Dermis blood vessel endothelial cell (primary cell): Measurements from ENCODE around the gene F8. TPM values are rescaled to one million over a fixed set of nuclear protein-coding genes. Genes with fewer than 3 reads are reported as not detected.
"Not testable (repeated sequence)": the region's sequence is repeated elsewhere in the genome, so short reads cannot be mapped to it uniquely, and the experiment has no call there.

Source experiments
- DNase-seq: peaks from one replicate; pipeline ENCODE4 v3.0.0; 2010
- total RNA-seq: library from RNA; depleted of rRNA; stranded (reverse); fragments of >200 nt; gene quantifications from 2 replicates; pipeline ENCODE4 v1.2.3, GENCODE V29; 2014

F8 gene
- total RNA-seq, 1 donor from 2014 or later: 19.1 TPM

GRCh38 chrX:154868522-154868921 is 154.0 kb downstream of the F8 start:
- DNase-seq: not testable (repeated sequence)

- no peak for DNase-seq
Observed at GRCh38 chrX:154855256-154855655, 167.3 kb downstream of the F8 start.

GRCh38 chrX:154850957-154851611 is 171.4 kb downstream of the F8 start:
- DNase-seq: no peak

- DNase-seq: peak; percentile 73
Observed at GRCh38 chrX:154840856-154841255, 181.7 kb downstream of the F8 start.

DNA sequence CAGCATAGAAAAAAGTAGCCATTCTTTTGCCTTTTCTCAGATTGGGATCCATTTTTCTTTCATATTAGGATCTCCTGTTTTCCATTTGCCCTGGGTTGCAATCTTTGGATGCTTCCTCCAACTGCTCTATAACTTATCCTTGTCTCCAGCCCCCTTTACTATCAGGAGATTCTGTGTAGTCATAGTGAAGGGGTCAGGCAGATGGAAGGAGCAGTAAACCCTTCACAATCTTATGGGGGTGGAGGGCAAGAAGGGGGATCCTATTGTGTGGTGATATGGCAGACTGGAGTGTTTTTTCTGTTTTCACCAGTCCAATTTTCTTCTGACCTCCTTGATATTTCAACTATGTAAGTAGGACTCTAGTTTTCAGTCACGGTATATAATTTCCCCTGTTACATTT is 186.4 kb downstream of the F8 start:
- no peak for DNase-seq

DNA sequence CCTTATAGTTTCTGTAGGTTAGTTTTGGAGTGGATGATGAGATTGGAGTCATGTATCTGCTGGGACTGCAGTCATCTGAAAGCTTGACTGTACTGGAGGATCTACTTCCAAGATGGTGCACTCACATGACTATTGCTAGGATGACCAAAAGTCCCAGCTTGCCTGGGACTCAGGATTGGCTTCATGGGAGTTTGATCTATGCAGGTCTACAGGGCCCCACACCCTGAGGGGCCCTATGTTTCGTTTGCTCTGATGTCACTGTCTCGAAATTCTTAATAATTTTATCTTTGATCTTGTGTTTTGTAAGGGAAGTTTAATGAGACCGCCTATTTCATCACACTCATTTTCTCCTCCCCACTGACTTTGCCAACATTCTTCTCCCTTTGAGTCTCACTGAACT is 188.0 kb downstream of the F8 start, which contains the start of gene SMIM9:
Gene SMIM9 (minus strand): TSS at position 101 of the 400 bp plus-strand sequence. CDS start 3,806 bp downstream, outside the sequence.
- no peak for DNase-seq

DNA sequence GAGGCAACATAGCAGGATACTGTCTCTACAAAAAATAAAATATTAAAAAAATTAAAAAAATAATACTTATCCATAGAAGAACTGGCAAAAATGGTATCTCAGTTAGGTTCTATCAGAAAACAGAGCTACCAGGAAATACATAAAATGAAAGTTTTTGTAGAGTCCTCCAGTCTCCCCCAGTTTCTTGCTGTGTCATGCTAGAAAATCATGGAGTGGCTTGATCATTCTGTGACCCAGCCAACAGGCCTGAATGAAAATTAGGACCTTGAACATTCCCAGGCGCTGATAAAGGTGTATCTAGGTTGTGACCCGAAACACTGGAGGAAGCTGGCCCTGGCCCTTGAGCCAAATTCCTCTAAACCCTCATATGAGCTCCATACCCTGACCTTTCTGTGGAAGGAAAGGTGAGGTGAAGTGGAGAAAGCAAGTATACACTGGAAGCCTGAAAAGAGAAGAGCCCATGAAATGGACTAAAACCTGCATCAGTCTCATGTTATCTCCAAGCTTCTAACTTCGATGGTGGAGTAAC is 188.7 kb downstream of the F8 start:
- no peak for DNase-seq

DNA sequence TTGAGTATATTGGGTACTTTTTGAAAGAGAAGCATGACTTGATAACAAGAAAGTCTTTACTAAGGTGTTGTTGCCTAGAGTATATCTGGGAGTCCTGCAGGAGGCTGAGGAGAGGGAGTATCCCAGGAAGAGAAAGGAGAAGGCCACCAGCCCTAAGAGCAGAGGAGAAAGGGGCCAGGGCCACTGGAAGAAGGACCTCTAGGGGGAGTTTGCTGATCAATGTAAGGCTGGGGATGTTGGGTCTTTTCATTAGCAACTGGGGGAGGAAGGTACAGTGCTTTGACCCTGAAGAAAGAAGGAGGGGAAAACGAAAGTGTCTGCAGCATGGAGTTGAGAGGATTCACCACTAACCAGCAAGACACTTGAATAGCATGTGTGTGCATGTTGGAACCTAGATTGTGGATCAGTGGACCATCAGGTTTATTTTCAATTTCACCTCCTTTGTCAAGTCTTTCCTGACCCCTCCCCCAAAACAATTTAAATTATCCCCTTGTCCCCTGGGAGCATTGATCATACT is 192.5 kb downstream of the F8 start:
- no peak for DNase-seq

DNA sequence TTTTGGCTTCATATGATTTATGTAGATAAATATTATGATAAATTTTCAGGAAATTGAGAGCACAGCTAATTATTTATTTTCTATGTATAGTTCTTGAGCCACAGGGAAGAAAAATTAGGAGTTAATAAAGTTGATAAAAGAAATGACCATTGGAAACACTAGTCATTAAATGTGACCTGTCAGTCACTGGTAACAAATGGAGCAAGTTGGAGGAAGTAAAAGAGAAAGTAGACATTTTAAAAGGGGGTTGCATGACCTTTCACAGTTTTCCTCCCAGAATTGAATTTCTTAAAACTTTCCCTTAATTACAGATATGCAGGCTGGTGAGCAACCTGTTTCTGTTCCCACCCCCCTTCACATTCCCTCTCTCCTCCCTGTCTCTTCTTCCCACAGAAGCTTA is 193.4 kb downstream of the F8 start:
- no peak for DNase-seq

DNA sequence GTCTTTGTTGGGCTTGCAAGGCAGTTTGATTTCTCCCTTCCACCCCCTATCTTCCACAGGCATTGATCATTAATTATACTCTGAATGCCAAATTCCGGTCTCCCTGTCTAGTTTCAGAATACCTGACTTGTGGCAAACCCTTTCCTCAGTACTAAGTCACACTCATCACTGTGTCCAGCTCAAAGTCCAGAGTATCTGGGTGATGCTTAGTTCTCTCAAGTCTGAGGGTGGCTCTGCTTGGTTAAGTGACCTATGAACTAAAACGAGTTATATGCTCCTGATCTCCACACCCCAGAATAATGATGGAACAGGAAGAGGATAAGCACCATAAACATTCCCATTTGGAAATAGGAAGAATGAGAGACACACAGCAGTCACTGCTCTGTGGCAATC is 194.5 kb downstream of the F8 start:
- no peak for DNase-seq

- no peak for DNase-seq
Observed at GRCh38 chrX:154827194-154828015, 195.1 kb downstream of the F8 start.

DNA sequence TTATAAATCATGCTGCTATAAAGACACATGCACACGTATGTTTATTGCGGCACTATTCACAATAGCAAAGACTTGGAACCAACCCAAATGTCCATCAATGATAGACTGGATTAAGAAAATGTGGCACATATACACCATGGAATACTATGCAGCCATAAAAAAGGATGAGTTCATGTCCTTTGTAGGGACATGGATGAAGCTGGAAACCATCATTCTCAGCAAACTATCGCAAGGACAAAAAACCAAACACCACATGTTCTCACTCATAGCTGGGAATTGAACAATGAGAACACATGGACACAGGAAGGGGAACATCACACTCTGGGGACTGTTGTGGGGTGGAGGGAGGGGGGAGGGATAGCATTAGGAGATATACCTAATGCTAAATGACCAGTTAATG is 196.9 kb downstream of the F8 start:
- DNase-seq: not testable (repeated sequence)

GRCh38 chrX:154824638-154825037 is 197.9 kb downstream of the F8 start:
- DNase-seq: no peak

- DNase-seq: no peak
Observed at GRCh38 chrX:154822029-154822428, 200.5 kb downstream of the F8 start.

GRCh38 chrX:154821523-154821922 is 201.0 kb downstream of the F8 start:
- no peak for DNase-seq

DNA sequence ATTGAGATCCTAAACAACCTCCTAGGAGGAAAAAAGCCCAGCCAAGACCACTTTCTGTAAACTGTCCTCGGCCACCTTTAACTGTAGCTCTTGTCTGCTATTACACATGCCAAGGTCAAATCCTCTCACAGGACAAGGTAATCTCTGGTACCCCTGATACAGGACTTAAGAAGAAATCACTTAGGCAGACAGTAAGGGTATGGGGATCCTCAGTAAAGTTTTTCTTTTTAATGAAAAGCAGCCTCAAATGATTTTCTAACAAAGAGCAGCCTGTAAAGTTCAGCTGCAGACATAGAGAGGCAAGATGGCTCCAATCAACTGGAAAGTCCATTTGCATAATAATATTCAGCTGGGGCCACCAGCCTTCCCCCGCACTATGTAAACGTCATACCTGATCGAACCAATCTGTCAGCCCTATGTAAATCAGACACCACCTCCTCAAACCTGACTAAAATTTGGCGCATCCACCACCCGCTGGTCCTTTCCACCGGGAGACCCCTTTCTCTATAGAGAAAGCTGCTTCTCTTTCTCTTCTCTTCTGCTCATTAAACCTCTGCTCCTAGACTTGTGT is 202.7 kb downstream of the F8 start:
- no peak for DNase-seq

DNA sequence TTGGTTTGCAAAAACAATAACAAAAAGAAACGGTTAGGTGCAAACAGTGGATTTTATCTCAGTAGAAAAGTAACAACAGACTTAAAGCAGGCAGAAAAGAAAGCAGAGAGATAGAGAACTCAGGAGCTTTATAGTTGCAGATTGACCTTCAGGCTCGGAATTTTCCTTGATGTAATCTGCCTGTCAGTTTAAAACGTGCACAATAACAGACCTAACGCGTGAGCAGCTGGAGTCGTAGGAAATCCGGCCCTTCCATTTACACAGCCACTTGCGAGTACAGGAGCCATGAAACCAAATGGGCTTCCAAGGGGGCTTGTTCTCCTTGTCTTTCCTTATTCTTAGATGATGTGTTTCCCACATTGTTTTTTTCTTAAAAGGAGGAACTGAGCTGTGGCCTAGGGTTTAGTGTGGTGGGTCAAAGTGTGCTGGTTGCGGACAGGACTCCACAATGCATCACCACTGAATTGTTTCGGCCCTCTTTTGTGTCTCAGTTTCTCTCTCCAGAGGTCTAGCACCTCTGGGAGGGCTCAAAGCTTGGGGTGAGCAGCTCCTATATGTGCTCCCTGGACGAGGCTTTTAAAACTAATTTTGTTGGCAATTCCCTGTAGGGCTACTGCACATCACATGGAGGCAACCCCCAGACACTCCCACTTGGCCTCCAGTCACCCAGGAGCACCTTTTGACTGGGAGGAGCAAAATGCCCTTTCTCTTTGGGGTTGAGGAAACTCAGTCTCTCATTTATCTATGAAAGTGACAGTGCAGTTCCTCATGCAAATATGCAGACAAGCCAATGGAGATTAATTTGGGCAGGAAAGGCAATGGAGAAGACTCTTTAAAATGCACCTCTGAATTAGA is 203.4 kb downstream of the F8 start:
- peak; percentile 44 for DNase-seq

GRCh38 chrX:154817048-154817618 is 205.4 kb downstream of the F8 start:
- not testable (repeated sequence) for DNase-seq

GRCh38 chrX:154816326-154816898 is 206.1 kb downstream of the F8 start:
- DNase-seq: not testable (repeated sequence)

- no peak for DNase-seq
Observed at GRCh38 chrX:154815274-154815818, 207.2 kb downstream of the F8 start.

DNA sequence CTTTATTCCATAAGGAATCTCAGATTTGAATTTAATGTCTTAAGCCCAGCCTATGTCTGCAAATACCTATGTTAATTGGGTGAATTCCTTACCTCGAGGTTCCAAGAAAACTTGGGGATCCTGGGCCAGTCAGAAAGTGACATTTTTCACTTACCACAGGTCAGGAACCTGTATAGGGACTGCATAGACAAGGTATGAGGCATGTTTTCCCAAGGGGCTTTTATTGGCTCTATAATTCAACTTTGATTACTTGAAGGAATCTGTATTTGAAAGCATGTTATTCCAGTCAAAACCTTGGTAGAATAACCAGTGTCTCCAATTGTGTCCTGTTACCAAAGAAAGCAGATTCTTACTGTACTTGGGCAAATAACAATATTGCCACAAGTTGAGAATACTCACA is 208.7 kb downstream of the F8 start:
- DNase-seq: no peak
